ENCODE results near the gene NTN5. TPM values are rescaled to one million over a fixed set of nuclear protein-coding genes. Genes with fewer than 3 reads are reported as not detected.

NTN5 gene
- polyA plus RNA-seq, 1 experiment = 0.11 TPM

- TF ChIP-seq, protein P1, sequence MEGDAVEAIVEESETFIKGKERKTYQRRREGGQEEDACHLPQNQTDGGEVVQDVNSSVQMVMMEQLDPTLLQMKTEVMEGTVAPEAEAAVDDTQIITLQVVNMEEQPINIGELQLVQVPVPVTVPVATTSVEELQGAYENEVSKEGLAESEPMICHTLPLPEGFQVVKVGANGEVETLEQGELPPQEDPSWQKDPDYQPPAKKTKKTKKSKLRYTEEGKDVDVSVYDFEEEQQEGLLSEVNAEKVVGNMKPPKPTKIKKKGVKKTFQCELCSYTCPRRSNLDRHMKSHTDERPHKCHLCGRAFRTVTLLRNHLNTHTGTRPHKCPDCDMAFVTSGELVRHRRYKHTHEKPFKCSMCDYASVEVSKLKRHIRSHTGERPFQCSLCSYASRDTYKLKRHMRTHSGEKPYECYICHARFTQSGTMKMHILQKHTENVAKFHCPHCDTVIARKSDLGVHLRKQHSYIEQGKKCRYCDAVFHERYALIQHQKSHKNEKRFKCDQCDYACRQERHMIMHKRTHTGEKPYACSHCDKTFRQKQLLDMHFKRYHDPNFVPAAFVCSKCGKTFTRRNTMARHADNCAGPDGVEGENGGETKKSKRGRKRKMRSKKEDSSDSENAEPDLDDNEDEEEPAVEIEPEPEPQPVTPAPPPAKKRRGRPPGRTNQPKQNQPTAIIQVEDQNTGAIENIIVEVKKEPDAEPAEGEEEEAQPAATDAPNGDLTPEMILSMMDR (IDR thresholded peaks at IDR 0.05; ENCODE audit: insufficient read depth, low read depth, low read length) = no peak
- CTCF ChIA-PET = interaction anchor here (0.6 to 4.4 kb wide), 6 partner anchors 24 to 121 kb away, joined by 3 to 22 read pairs (median 4); partner anchors contain the start of genes CA11 and HSD17B14
- no peaks in the 10 kb centered on the region for H3K27me3 ChIP-seq (ENCODE audit: control insufficient read depth, insufficient read depth, low read length)
- no peaks in the 10 kb centered on the region for H3K36me3 ChIP-seq (ENCODE audit: control insufficient read depth, insufficient read depth, low read length)
- peak overlapping the region; percentile 48 for H3K4me3 ChIP-seq (ENCODE audit: low read depth, low read length)
- no peak for DNase-seq (ENCODE audit: low read depth)
- POLR2A ChIA-PET = interaction anchor here (0.6 kb wide), 1 partner anchor 264 kb away, joined by 23 read pairs; no protein-coding TSS in a partner anchor
These were observed 42.2 kb upstream of the NTN5 start for GRCh38 chr19:48714759-48715675.

GRCh38 chr19:48713864-48714755 is 41.3 kb upstream of the NTN5 start:
- Histone ChIP-seq H3K4me3 (ENCODE audit: low read depth, low read length) (peak overlapping the region; percentile 70), H3K36me3 (ENCODE audit: control insufficient read depth, insufficient read depth, low read length) (no peaks in the 10 kb centered on the region), H3K27me3 (ENCODE audit: control insufficient read depth, insufficient read depth, low read length) (no peaks in the 10 kb centered on the region)
- TF ChIP-seq, protein P1 (IDR thresholded peaks at IDR 0.05; ENCODE audit: insufficient read depth, low read depth, low read length) = no peak
- CTCF ChIA-PET = interaction anchor here (0.6 to 4.4 kb wide), 7 partner anchors 14 to 122 kb away, joined by 3 to 22 read pairs (median 4); partner anchors contain the start of genes CA11, FUT2 and HSD17B14
- DNase-seq (ENCODE audit: low read depth) = peak; percentile 98
- POLR2A ChIA-PET = interaction anchor here (0.6 kb wide), 1 partner anchor 265 kb away, joined by 23 read pairs; no protein-coding TSS in a partner anchor

DNA sequence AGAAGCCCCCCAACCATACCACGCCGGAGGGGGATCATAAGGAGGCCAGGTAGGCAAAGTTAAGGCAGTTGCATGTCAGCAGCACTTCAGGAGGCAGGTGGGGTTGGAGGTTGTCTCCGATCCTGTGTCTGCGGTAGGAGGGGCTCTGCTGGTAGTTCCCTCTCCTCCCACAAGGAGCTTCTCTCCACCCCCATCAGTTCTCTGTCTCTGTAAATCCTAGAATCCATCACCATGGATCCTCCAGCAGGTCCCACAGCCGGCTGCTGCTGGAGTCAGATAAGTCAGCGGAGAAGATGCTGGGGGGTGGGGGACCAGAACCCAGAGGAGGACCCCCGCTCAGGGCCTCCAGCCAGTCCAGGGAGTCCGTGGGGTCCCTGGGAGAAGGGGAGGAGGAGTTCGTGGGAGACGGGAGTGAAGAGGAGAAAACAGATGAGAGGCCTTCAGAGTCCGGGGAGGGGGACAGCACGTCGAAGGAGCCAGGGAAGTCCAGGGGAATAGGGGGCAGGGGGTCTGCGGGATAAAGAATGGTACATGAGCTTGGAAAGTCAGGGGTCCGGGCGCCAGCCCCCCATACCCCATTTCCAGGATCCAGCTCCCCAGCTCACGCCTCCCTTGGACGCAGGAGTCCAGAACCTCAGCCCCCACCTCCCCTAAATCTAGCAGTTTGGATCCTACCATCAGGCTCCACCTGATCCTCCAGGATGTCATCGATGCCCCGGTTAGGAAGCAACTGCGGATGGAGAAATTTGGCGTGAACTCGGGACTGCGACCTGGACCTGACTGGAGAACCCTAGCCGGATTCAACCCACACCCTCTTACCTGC is 40.4 kb upstream of the NTN5 start:
- TF ChIP-seq, protein P1 (IDR thresholded peaks at IDR 0.05; ENCODE audit: insufficient read depth, low read depth, low read length) = peak; percentile 36
- no peaks in the 10 kb centered on the region for H3K27me3 ChIP-seq (ENCODE audit: control insufficient read depth, insufficient read depth, low read length)
- ChIA-PET CTCF (interaction anchor here (0.8 to 4.4 kb wide), 8 partner anchors 11 to 75 kb away, joined by 3 to 22 read pairs (median 4); partner anchors contain the start of genes CA11 and FUT2), POLR2A (no interaction called here)
- no peaks in the 10 kb centered on the region for H3K36me3 ChIP-seq (ENCODE audit: control insufficient read depth, insufficient read depth, low read length)
- DNase-seq (ENCODE audit: low read depth) = no peak
- peak overlapping the region; percentile 70 for H3K4me3 ChIP-seq (ENCODE audit: low read depth, low read length)

- H3K36me3 ChIP-seq (ENCODE audit: control insufficient read depth, insufficient read depth, low read length) = no peaks in the 10 kb centered on the region
- ChIA-PET POLR2A (no interaction called here), CTCF (interaction anchor here (4.4 kb wide), 1 partner anchor 36 kb away, joined by 22 read pairs; no protein-coding TSS in a partner anchor)
- no peaks in the 10 kb centered on the region; the same call in 1 of the 2 replicates for H3K27me3 ChIP-seq (ENCODE audit: control insufficient read depth, insufficient read depth, low read length)
- H3K4me3 ChIP-seq (ENCODE audit: low read depth, low read length) = no peak overlapping the region
- no peak for DNase-seq (ENCODE audit: low read depth)
- TF ChIP-seq, protein P1 (IDR thresholded peaks at IDR 0.05; ENCODE audit: insufficient read depth, low read depth, low read length) = no peak
These were observed 38.4 kb upstream of the NTN5 start for GRCh38 chr19:48711106-48711662.

All from BJ (cell line).